RPMI7951 (cell line): ENCODE data around the gene RPS6KB2. TPM values are rescaled to one million over a fixed set of nuclear protein-coding genes. Genes with fewer than 3 reads are reported as not detected.

Experiments
- DNase-seq: peaks from one replicate; pipeline ENCODE4 v3.0.0-alpha.2; 2012; ENCODE audit warnings: low read depth
- total RNA-seq: library from RNA; depleted of rRNA; stranded (reverse); fragments of >200 nt; shearing (Covaris generic); gene quantifications from 2 replicates; pipeline ENCODE4 v1.2.3, GENCODE V29; 2014

Gene RPS6KB2
- total RNA-seq, 1 experiment from 2014 or later: 46.5 TPM

- no peak for DNase-seq
Observed at GRCh38 chr11:67442504-67443404, 14.5 kb downstream of the RPS6KB2 start.

- DNase-seq: no peak
Observed at GRCh38 chr11:67445515-67445914, 17.2 kb downstream of the RPS6KB2 start.

DNA sequence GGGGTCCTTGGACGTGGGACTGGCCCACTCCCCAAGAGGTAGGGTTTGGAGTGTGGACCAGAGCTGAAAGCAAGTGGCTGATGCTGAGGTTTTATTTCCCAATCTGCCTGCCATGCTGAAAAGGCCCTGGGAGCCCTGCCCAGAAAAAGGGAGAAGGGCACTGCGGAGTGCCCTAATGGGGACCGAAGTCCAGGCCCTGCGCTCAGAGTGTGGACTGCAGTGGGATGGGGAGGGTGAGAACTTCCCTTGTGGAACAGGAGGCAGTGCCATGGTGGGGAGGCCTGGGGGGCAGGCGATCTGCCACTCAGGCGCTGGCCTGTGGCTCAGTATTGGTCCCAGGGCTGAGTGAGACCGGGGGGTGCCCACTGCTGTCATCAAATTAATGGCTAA, 19.9 kb downstream of the RPS6KB2 start:
- DNase-seq: no peak

- DNase-seq: no peak
Observed at GRCh38 chr11:67449116-67449844, 21.0 kb downstream of the RPS6KB2 start.

GRCh38 chr11:67450796-67451657, 22.7 kb downstream of the RPS6KB2 start:
- DNase-seq: no peak

GRCh38 chr11:67451658-67451976, 23.3 kb downstream of the RPS6KB2 start:
- no peak for DNase-seq

GRCh38 chr11:67452141-67452952, 24.1 kb downstream of the RPS6KB2 start, which contains the start of gene GPR152:
Gene GPR152 (minus strand): TSS chr11:67452729. CDS start chr11:67452724, 5 bp downstream.
- no peak for DNase-seq

DNA sequence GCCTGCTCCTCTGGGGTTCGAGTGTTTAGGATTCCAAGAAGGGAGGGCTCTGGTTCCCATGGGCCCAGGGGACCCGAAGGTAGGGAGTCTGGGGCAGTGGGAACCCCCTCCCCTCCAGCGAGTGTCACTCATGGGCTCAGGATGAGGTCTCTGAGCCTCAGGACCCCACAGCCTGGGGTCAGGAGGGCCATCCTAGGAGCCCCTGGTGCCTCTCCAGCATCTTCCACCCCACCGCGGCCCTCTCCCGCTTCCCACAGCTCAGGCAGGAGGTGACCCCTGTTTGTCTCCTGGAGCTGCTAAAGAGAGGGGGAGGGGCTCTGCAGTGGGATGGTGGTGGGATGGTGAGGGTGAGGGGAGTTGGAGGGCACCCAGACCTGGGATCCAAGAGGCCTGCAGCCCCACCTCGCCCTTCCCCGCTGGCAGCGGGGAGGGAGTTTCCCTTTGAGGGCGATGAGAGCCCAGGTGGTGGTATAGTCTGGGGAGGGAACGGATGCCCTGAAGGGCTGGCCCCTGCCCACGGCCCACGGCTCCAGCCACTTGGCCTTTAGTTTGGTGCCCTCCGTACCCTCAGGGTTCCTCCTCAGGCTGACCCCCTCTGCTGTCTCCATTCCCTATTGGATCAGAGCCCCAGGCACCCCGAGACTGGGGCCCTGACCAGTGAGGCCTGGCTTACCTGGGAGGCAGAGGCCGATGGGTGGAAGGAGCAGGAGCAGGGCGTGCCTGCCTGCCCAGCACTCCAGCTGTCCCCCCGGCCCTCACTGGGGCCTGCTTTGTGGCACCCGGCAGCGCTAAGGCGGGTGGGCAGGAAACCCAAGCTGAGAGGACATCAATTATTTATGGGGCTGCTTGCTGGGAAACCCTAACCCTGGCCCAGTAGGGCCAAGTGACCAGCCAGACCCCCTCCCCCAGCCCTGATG, 25.8 kb downstream of the RPS6KB2 start:
- DNase-seq: no peak

- DNase-seq: no peak
Observed at GRCh38 chr11:67455054-67455453, 26.8 kb downstream of the RPS6KB2 start, which contains the start of gene CABP4. Gene CABP4 (plus strand): TSS chr11:67455354. CDS start chr11:67455424, 70 bp downstream.

DNA sequence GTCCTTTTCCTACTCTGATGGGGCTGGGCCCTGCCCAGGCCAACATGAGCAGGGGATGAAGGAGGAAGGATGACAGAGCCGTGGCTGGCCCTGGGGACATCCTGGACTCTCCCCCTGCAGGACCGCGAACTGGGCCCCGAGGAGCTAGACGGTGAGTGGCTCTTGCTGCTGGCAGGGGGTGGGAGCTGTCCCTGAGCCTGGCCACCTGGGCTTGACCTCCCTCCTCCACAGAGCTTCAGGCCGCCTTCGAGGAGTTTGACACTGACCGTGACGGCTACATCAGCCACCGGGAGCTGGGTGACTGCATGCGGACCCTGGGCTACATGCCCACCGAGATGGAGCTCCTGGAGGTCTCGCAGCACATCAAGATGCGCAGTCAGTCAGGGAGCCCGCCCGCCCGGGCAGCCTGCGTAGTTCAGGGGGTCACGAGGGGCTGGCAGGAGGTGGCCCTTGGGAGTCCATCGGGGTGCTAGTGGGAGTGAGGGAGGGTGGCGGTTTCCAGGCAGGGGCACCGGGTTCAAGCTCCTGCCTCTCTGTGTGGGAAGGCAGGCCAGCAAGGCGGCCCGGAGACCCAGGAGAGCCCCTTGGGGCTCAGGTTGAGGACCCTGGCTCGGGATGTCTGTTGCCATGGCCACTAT, 27.9 kb downstream of the RPS6KB2 start:
- no peak for DNase-seq

DNA sequence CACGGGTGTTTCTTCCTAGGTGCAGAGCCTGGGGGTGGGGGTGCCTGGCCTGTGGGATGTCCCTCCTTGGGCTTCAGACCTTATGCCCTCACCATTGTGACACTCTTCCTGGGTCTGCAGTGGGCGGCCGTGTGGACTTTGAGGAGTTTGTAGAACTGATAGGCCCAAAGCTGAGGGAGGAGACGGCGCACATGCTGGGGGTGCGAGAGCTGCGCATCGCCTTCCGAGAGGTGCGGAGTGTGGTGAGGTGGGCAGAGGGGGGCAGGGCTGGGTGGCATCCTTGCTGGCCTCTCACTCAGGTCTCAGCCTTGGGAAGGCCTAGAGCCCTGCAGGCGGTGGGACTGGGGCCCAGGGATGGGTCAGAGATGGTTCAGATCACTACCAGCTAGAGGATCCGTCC, 29.2 kb downstream of the RPS6KB2 start:
- no peak for DNase-seq

DNA sequence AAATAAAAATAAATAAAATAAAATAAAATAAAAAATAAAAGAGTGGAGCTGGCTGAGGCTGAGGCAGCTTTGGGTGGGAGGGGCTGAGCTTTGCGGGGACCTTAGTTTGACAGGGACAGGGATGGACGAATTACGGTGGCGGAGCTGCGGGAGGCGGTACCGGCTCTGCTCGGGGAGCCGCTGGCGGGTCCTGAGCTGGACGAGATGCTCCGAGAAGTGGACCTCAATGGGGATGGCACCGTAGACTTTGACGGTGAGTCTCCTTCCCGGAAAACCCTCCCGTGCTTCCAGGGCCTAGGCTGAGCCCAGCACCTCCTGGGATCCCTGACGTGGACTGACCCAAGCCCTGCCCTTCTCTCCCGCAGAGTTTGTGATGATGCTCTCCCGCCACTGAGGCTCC, 30.0 kb downstream of the RPS6KB2 start:
- DNase-seq: no peak

DNA sequence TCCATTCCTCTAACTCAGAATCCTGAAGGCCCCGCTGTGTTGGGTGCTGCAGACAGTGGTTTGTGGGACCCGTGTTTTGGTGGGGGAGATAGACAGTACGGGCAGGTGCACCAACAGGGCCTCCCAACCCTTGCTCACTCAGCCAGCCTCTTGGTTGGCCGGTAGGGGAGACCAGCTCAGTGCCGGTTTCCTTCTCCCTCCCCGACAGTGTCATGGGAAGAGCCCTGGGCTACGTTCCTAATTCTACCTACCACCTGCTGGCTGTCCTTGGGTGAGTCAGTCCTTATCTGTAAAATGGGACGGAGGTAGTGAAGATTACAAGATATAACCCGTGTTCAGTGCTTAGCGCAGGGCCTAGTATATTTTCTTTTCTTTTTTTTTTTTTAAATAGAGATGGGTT, 34.9 kb downstream of the RPS6KB2 start:
- no peak for DNase-seq

GRCh38 chr11:67463680-67464410, 35.6 kb downstream of the RPS6KB2 start:
- DNase-seq: peak; percentile 89

- DNase-seq: peak; percentile 81
Observed at GRCh38 chr11:67464411-67465188, 36.3 kb downstream of the RPS6KB2 start.

DNA sequence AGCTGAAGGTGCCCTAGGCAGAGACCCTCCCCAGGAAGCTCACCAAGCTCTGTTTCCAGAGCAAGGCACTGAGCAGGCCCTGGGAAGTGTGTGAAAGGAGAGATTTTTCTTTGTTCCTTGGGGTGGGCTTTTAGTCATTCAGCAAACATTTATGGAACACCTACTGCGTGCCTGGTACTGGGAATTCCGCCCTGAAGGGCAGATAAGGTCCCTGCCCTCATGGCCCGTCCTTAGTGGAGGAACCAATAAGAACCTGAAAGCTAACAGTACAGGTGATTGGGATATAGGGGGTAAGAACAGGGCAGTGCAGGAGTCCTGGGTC, 36.9 kb downstream of the RPS6KB2 start:
- DNase-seq: no peak

DNA sequence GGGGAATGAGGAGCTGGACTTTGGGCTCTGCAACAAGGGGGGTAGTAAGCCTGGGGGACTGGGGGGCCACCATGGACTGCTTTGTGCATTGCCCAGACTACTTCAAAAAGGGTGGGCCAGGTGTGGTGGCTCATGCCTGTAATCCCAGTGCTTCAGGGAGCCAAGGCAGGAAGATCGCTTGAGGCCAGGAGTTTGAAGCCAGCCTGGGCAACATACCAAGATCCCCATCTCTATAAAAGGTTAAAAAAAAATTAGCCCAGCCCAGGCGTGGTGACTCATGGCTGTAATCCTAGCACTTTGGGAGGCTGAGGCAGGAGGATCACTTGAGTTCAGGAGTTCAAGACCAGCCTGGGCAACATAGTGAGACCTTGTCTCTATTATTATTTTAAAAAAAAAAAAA, 37.2 kb downstream of the RPS6KB2 start:
- DNase-seq: peak; percentile 51

- no peak for DNase-seq
Observed at GRCh38 chr11:67466367-67466766, 38.1 kb downstream of the RPS6KB2 start.
